ENCODE results near the gene RAB35. TPM values are rescaled to one million over a fixed set of nuclear protein-coding genes. Genes with fewer than 3 reads are reported as not detected.

Gene RAB35
- total RNA-seq, 1 experiment from 2014 or later: 68.2 TPM

- CTCF ChIA-PET: no interaction called here
- peaks cover 73% of the 10 kb centered on the region for H3K36me3 Mint-ChIP-seq (ENCODE audit: insufficient read depth, unreplicated experiment)
- no peaks in the 10 kb centered on the region for H3K9me3 Mint-ChIP-seq (ENCODE audit: low read depth, unreplicated experiment)
- H3K4me3 Mint-ChIP-seq (ENCODE audit: low read depth, unreplicated experiment): no peak overlapping the region
- H3K27me3 Mint-ChIP-seq (ENCODE audit: unreplicated experiment): no peaks in the 10 kb centered on the region
- intact Hi-C loops (cut with micrococcal nuclease; ENCODE audit: unreplicated experiment): no loop called here
- no peaks in the 10 kb centered on the region for H3K4me1 Mint-ChIP-seq (ENCODE audit: low read depth, unreplicated experiment)
- TF ChIP-seq CTCF (IDR thresholded peaks at IDR 0.05; ENCODE audit: unreplicated experiment): no peak
- H3K27ac Mint-ChIP-seq (ENCODE audit: unreplicated experiment): no peak overlapping the region
- BruUV-seq (replicated peaks): no TSS peak
- DNase-seq: no peak
Measured at GRCh38 chr12:120130011-120130410, 13.5 kb upstream of the RAB35 start.

DNA sequence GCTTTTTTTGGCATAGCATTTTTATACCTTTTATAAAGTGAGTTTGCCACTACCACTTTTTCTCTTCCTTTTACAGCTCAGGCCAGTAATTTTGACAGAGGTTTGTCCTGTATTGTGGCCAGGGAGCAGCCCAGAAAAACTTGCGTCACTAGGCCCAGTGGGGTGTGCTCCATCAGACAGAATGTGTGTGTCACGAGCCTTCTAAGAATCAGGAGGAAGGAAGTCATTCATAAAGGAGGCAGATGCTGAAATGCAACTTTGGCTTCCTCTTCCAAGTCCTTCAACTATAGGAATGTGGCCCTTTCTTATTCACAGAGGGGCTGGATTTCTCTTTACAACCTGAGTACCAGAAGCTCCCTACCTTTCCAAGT is 10.1 kb upstream of the RAB35 start:
- no peak for TF ChIP-seq CTCF (IDR thresholded peaks at IDR 0.05; ENCODE audit: unreplicated experiment)
- Mint-ChIP-seq H3K9me3 (ENCODE audit: low read depth, unreplicated experiment) (no peaks in the 10 kb centered on the region), H3K27ac (ENCODE audit: unreplicated experiment) (no peak overlapping the region), H3K27me3 (ENCODE audit: unreplicated experiment) (no peaks in the 10 kb centered on the region), H3K4me1 (ENCODE audit: low read depth, unreplicated experiment) (no peaks in the 10 kb centered on the region), H3K36me3 (ENCODE audit: insufficient read depth, unreplicated experiment) (peaks cover 57% of the 10 kb centered on the region), H3K4me3 (ENCODE audit: low read depth, unreplicated experiment) (no peak overlapping the region)
- no TSS peak for BruUV-seq (replicated peaks)
- DNase-seq: no peak
- CTCF ChIA-PET: no interaction called here
- intact Hi-C loops (cut with micrococcal nuclease; ENCODE audit: unreplicated experiment): no loop called here

- peaks cover under 1% of the 10 kb centered on the region for H3K4me1 Mint-ChIP-seq (ENCODE audit: low read depth, unreplicated experiment)
- DNase-seq: no peak
- intact Hi-C loops (cut with micrococcal nuclease; ENCODE audit: unreplicated experiment): no loop called here
- no peak for TF ChIP-seq CTCF (IDR thresholded peaks at IDR 0.05; ENCODE audit: unreplicated experiment)
- peaks cover 60% of the 10 kb centered on the region for H3K36me3 Mint-ChIP-seq (ENCODE audit: insufficient read depth, unreplicated experiment)
- CTCF ChIA-PET: no interaction called here
- no peaks in the 10 kb centered on the region for H3K27me3 Mint-ChIP-seq (ENCODE audit: unreplicated experiment)
- H3K4me3 Mint-ChIP-seq (ENCODE audit: low read depth, unreplicated experiment): no peak overlapping the region
- H3K27ac Mint-ChIP-seq (ENCODE audit: unreplicated experiment): no peak overlapping the region
- BruUV-seq (replicated peaks): no TSS peak
- no peaks in the 10 kb centered on the region for H3K9me3 Mint-ChIP-seq (ENCODE audit: low read depth, unreplicated experiment)
Measured at GRCh38 chr12:120125792-120126634, 9.5 kb upstream of the RAB35 start.

DNA sequence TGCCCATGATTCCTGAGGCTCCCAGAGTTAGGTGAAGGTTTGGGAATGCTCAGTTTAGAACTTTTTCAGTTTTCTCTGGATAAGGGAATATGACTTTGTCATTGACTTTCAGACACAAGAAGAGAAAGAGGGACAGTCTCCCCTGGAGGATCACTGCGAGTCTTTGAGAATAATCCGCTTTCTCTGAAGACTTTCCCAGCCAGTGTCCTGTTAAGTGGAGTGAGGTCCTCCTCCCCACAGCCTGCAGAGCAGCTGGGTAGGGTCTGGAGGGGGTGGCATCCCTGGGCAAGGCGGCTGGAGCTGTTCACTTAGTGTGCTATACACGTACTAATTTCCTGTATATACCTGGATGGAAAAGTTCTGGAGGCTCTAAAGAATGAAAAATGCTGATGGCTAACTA is 8.5 kb upstream of the RAB35 start:
- peaks cover 59% of the 10 kb centered on the region for H3K36me3 Mint-ChIP-seq (ENCODE audit: insufficient read depth, unreplicated experiment)
- no peaks in the 10 kb centered on the region for H3K27me3 Mint-ChIP-seq (ENCODE audit: unreplicated experiment)
- TF ChIP-seq CTCF (IDR thresholded peaks at IDR 0.05; ENCODE audit: unreplicated experiment): no peak
- H3K4me1 Mint-ChIP-seq (ENCODE audit: low read depth, unreplicated experiment): peaks cover 9% of the 10 kb centered on the region
- H3K27ac Mint-ChIP-seq (ENCODE audit: unreplicated experiment): no peak overlapping the region
- no peak overlapping the region for H3K4me3 Mint-ChIP-seq (ENCODE audit: low read depth, unreplicated experiment)
- CTCF ChIA-PET: no interaction called here
- no peak for DNase-seq
- BruUV-seq (replicated peaks): no TSS peak
- no peaks in the 10 kb centered on the region for H3K9me3 Mint-ChIP-seq (ENCODE audit: low read depth, unreplicated experiment)
- intact Hi-C loops (cut with micrococcal nuclease; ENCODE audit: unreplicated experiment): no loop called here
